GM19238 (cell line): ENCODE results near the gene SOX12.
A peak's percentile ranks its signal among the peaks of the same experiment; 100 is the strongest.

ENCODE experiments used
- DNase-seq: peaks from one replicate; pipeline ENCODE4 v3.0.0; 2011; ENCODE audit warnings: low spot score; ENCODE audit not compliant: insufficient read length

SOX12 gene

GRCh38 chr20:325045-325888 lies at the start of gene SOX12:
TSS of gene SOX12 (plus strand) at chr20:325552. CDS start at chr20:325925, 373 bp downstream.
- peak; percentile 94 for DNase-seq

DNA sequence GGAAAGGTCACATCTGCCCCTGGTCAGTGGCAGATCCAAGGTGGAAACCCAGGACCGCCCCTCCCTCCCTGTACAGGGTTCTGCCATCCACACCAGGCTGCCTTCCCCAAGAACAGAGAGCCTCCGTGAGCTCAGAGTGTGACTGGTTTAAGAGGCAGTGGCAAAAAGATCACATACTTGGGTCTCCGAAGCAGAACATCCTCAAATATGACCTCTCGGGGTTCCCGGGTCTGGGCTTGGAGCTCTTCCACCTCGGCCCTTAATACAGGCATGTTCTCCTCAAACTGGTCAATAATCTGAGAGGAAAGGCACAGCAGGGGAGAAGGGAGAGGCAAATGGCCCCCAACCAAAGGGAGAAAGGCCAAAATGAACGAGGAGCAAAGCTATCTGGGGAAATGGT lies 49.6 kb upstream of the SOX12 start:
- no peak for DNase-seq

- DNase-seq: no peak
Measured at GRCh38 chr20:276620-277495, 48.5 kb upstream of the SOX12 start.

DNA sequence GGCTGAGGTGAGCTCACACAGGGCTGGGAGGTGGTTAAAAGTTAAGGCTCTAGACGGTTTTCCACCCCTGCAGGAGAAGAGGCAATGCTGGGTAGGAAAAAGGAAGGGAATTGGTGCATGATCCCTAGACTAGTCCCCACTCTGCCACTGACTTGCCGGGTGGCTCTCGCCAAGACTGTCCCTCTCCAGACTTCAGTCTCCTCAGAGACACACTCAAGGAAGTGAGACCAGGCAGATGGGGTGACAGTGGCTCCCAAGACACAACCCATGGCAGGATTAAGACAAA lies 47.9 kb upstream of the SOX12 start:
- no peak for DNase-seq

DNA sequence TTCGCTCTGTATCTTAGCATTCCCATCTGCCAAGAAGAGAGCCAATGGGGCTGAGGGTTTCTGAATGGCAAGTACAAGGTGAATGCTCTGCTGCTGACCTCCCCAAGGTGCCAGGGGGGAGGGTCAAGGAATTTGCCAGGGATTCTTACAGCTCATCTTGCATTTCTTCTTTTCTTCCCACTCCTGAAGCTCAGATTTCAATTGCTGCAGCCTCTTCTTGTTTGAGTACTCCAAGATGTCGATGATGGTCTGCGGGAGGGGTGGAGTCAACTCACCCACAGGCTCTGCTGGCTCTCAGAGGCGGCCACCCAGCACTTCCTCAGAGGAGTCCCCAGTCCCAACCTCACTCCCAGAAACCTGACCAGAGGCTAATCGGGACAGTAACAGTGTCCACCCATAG lies 47.2 kb upstream of the SOX12 start:
- DNase-seq: no peak

DNA sequence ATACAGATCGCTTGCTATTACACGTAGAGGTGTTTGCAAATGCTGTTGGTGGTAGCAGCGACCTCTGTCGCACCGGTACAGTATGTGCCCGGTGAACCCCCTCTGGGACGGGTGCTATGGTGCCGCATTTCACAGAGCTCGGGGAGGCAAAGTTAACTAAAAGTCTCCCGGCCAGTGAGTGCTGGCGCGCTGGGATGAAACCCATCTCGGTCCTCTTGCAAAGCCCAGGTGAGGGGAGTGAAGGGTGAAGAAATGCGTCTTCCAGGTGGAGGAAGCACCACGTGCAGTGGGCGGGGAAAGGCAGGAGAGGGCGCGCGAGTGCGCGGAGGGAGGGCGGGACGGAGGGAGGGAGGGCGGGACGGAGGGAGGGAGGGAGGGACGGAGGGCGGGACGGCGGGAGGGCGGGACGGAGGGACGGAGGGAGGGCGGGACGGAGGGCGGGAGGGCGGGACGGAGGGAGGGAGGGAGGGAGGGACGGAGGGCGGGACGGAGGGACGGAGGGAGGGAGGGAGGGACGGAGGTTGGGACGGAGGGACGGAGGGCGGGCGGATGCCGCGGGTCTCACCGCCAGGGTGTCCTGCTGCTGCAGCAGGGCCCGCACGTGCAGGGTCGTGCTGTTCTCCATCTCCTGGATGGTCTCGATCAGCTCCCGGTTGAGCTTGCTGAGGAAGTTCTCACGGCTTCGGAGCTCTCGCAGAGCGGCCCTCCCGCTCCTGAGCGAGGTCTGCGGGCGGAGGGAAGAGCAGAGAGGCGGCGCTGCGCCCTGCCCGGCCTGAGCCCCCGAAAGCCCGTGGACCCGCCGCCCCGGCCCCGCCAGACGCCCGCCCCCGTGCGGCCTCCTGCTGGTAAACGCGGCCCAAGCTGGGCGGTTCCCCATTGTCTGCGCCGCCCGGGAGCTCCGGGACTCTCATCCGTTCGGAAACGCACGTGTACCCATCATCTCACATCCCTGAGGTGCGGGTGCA lies 46.5 kb upstream of the SOX12 start:
- no peak for DNase-seq

GRCh38 chr20:284172-284571 lies 41.2 kb upstream of the SOX12 start:
- no peak for DNase-seq

GRCh38 chr20:286508-286907 lies 38.8 kb upstream of the SOX12 start:
- DNase-seq: no peak

- no peak for DNase-seq
Measured at GRCh38 chr20:288956-289692, 36.2 kb upstream of the SOX12 start.

DNA sequence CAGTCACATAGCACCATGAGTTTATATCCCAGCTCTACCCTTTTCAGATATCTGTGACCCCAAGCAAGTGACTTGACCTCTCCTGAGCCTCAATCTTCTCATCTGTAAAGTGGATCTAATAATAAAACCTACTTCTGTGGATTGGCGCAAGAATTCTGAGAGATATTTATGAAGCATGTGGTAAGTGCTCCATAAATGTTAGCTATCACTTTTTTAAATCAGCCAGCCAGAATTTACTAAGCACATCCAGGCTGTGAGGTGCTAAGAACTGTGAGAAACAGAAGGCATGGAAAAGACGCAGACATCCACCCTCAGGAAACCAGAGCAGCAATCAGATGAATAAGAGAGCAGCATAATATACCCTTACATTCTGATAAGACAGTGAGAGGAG lies 35.7 kb upstream of the SOX12 start:
- no peak for DNase-seq

DNA sequence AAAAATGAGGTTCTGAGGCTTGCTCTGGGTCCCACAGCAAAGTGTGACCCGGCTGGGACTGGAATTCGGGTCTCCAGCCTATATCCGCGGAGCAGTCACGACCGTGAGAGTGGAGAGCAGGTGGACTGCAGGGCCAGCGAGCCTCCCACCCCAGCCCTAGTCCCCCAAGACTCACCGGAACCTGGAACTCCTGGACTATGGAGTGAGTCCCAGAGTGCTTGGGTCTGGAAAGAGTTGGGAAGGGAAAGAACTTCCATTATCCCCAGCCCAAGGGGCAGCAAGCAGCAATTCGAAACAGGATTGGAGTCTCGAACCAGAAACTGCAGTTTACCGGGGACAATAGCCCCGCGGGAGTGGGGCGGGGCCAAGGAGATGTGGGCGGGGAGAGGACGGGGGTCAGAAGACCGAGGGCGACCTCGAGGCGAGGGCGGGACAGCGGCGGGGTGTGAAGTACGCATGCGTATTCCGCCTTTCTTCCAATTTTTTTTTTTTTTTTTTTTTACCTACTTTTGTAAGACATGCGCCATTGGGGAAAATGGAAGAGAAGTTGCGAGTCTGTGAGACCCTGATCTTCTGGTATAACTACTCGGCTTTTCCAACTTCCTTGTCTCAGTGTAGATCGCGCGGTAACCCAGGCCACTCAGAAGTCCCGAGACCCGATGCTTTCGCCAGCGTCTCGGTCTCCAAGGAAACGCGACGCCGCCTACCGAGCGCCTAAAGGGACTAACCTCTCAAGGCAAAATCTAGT lies 35.1 kb upstream of the SOX12 start, which contains the start of gene C20orf96:
Gene C20orf96, minus strand, starts transcription at position 667 of the 748 bp plus-strand sequence. Its CDS starts 140 bp downstream, at position 527.
- peak; percentile 95 for DNase-seq

GRCh38 chr20:294602-295001 lies 30.8 kb upstream of the SOX12 start:
- no peak for DNase-seq

DNA sequence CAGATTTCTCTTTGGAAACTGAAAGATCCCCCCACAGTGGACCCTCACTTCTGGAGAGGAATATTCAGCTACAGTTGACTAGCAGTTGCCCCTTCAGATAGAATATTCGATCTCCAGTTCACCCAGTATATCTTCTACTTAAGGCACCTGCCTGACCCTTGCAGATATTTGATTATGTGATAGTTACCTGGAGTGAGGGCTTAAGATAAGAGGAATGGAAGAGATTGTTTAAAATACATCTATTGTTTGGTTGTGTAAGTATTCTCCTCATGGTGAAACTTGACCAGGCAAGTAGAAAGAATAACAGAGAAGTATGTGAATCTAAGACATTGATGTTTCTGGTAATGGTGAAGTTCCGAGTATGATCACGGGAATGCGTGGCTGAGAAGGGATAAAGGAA lies 29.5 kb upstream of the SOX12 start:
- no peak for DNase-seq

DNA sequence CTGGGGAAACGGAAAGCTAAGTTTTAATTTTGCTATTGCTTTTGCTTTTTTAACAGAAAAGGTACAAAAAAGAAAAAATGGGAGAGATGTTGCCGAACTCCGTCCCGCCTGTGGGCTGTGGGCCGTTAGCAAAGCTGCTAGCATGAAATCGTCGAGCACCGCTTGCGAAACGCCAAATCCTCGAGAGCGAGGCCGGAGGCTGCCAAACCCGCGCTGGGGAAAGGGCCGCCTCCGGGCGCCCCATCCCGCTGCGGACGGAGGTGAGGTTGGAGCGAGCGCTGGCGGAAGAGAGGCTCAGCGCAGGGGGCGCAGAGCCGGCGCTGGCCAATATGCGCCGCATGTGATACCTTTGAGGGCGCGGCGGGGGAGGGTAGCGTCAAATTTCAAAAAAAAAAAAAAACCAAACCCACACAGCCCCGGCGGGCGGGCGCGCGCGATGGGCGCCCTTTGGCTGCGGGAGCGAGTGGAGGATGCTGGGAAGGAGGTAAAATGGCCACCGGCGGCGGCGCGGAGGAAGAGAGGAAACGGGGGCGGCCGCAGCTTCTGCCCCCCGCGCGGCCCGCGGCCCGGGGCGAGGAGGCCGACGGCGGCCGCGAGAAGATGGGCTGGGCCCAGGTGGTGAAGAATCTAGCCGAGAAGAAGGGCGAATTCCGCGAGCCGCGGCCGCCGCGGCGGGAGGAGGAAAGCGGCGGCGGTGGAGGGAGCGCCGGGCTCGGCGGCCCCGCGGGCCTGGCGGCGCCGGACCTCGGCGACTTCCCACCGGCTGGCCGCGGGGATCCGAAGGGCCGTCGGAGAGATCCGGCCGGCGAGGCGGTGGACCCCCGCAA lies 28.0 kb upstream of the SOX12 start, which contains the start of gene ZCCHC3:
Gene ZCCHC3, plus strand, starts transcription at position 473 of the 827 bp plus-strand sequence. Its CDS starts 17 bp downstream, at position 490.
- DNase-seq: peak; percentile 87

GRCh38 chr20:297925-298775 lies 27.2 kb upstream of the SOX12 start:
- DNase-seq: peak; percentile 41

DNA sequence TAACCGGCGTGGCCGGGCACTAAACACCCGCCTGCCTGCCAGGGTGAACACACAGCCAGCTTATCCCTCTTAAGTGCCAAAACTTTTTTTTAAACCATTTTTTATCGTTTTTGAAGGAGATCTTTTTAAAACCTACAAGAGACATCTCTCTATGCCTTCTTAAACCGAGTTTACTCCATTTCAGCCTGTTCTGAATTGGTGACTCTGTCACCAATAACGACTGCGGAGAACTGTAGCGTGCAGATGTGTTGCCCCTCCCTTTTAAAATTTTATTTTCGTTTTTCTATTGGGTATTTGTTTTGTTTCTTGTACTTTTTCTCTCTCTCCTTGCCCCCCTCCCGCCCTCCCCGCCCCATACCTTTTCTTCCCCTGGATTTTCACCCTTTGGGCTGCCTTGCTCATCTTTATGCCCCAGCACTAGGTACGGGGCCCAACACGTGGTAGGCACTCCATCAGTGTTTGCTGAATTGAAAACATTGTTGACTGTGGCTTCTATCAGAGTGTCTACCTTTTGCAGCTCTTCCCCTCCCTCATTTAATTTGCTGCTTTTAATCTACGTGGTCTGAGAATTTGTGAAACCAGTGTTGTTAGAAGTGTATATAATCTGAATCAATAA lies 26.5 kb upstream of the SOX12 start:
- no peak for DNase-seq

- DNase-seq: no peak
Measured at GRCh38 chr20:300345-300990, 24.9 kb upstream of the SOX12 start.
